Measurements from ENCODE around the gene SNU13. TPM values are rescaled to one million over a fixed set of nuclear protein-coding genes. Genes with fewer than 3 reads are reported as not detected.
"Not testable (repeated sequence)": the region's sequence is repeated elsewhere in the genome, so short reads cannot be mapped to it uniquely, and the experiment has no call there.

SNU13 gene
- total RNA-seq, 1 experiment from 2014 or later, result 140 TPM

DNA sequence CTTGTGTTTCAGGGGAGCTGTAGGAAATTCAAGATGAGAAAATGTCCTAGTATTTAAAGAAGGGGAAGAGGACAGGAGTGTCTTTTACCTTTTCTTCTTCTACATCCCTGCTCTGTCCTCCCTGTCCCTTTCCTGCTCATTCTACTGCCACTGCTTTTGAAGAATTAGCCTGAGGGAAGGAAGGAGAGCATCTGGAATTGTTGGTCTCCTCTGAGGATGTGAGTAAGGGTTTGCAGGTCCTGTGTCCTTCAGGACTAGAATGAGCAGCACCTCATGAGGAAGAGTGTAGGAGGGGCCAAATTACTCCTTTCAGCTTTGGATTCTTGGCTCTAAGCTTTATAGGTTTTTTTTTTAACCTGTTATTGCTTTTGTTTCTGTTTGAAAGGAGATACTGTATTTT lies 24.2 kb downstream of the SNU13 start:
- no peaks in the 10 kb centered on the region for H3K27me3 ChIP-seq (ENCODE audit: control insufficient read depth, insufficient read depth, low read length)
- H3K36me3 ChIP-seq (replicated peaks; ENCODE audit: control insufficient read depth, insufficient read depth, low read length), result peaks cover 24% of the 10 kb centered on the region
- H3K4me3 ChIP-seq (ENCODE audit: insufficient read depth, low read depth, low read length), result no peak overlapping the region
- DNase-seq, result no peak

- not testable (repeated sequence) for H3K27me3 ChIP-seq (ENCODE audit: control insufficient read depth, insufficient read depth, low read length); H3K4me3 ChIP-seq (ENCODE audit: insufficient read depth, low read depth, low read length); DNase-seq
- peaks cover 29% of the 10 kb centered on the region for H3K36me3 ChIP-seq (replicated peaks; ENCODE audit: control insufficient read depth, insufficient read depth, low read length)
Measured at GRCh38 chr22:41663594-41663993, 25.1 kb downstream of the SNU13 start.

- no peaks in the 10 kb centered on the region for H3K27me3 ChIP-seq (ENCODE audit: control insufficient read depth, insufficient read depth, low read length)
- peaks cover 41% of the 10 kb centered on the region for H3K36me3 ChIP-seq (replicated peaks; ENCODE audit: control insufficient read depth, insufficient read depth, low read length)
Measured at GRCh38 chr22:41661713-41662112, 27.0 kb downstream of the SNU13 start.

DNA sequence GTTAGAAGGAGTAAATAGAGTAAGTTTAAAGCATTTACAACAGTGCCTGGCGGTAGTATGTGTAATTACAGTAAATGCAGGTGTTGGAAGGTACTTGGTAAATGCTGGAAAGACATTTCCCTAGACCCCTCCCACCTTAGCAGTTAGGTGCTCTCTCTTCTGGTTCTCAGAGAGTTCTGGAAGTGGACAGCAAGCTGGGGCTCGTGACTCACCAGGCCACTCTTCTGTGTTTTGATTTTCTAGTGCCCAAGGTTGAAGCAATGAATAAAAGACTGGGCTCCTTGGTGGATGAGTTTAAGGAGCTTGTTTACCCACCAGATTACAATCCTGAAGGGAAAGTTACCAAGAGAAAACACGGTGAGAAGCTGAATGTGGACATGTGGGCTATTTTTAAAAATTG lies 27.6 kb downstream of the SNU13 start:
- Histone ChIP-seq H3K27me3 (ENCODE audit: control insufficient read depth, insufficient read depth, low read length) (no peaks in the 10 kb centered on the region), H3K4me3 (ENCODE audit: insufficient read depth, low read depth, low read length) (no peak overlapping the region), H3K36me3 (replicated peaks; ENCODE audit: control insufficient read depth, insufficient read depth, low read length) (peaks cover 42% of the 10 kb centered on the region)
- no peak for DNase-seq

More at GRCh38 chr22:41661713-41662112, 27.0 kb downstream of the SNU13 start:
- no peak overlapping the region for H3K4me3 ChIP-seq (ENCODE audit: insufficient read depth, low read depth, low read length)
- no peak for DNase-seq

GRCh38 chr22:41660416-41660815 lies 28.3 kb downstream of the SNU13 start:
- Histone ChIP-seq H3K27me3 (ENCODE audit: control insufficient read depth, insufficient read depth, low read length) (no peaks in the 10 kb centered on the region), H3K4me3 (ENCODE audit: insufficient read depth, low read depth, low read length) (no peak overlapping the region), H3K36me3 (replicated peaks; ENCODE audit: control insufficient read depth, insufficient read depth, low read length) (peaks cover 48% of the 10 kb centered on the region)
- no peak for DNase-seq

DNA sequence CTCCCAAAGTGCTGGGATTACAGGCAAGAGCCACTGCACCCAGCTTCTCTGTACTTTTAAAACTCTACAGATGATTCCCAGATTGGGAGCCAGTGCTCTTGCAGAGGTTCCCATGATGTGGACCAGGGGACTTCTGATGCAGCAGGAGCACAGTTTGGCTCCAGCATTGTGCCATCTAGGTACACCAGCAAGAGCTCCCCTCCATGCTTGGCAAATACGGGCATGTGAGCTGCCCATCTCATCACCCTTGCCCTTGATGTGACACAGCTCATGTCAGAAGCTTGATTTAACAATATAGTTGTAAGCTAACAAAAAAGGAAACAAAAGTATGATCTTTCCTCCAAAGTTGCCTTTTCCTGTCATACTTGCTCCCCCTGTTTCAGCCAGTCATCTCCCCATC lies 28.7 kb downstream of the SNU13 start:
- peaks cover 48% of the 10 kb centered on the region for H3K36me3 ChIP-seq (replicated peaks; ENCODE audit: control insufficient read depth, insufficient read depth, low read length)
- no peaks in the 10 kb centered on the region for H3K27me3 ChIP-seq (ENCODE audit: control insufficient read depth, insufficient read depth, low read length)
- no peak for DNase-seq
- H3K4me3 ChIP-seq (ENCODE audit: insufficient read depth, low read depth, low read length), result no peak overlapping the region

- Histone ChIP-seq H3K4me3 (ENCODE audit: insufficient read depth, low read depth, low read length) (no peak overlapping the region), H3K27me3 (ENCODE audit: control insufficient read depth, insufficient read depth, low read length) (no peaks in the 10 kb centered on the region), H3K36me3 (replicated peaks; ENCODE audit: control insufficient read depth, insufficient read depth, low read length) (peaks cover 56% of the 10 kb centered on the region)
- no peak for DNase-seq
Measured at GRCh38 chr22:41658869-41659268, 29.8 kb downstream of the SNU13 start.

GRCh38 chr22:41657709-41658108 lies 31.0 kb downstream of the SNU13 start:
- Histone ChIP-seq H3K27me3 (ENCODE audit: control insufficient read depth, insufficient read depth, low read length) (no peaks in the 10 kb centered on the region), H3K4me3 (ENCODE audit: insufficient read depth, low read depth, low read length) (no peak overlapping the region), H3K36me3 (replicated peaks; ENCODE audit: control insufficient read depth, insufficient read depth, low read length) (peaks cover 61% of the 10 kb centered on the region)
- DNase-seq, result no peak

DNA sequence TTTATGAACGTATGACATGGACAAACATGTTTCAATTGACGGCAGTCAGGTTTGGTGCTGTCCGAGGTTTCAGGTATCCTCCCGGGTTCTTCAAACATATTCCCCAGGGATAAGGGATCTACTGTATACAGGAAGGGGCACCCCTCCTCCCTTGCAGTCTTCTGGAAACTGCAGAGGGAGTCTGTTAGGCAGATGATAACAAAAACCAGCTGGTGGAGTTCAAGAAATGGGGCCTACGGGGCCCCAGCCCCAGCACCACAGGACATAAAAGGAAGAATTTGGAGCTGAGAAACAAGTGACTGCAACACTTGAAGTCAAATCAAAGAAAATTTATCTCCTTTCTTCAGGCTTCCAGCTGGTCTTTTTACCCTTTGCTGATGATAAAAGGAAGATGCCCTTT lies 32.1 kb downstream of the SNU13 start:
- no peaks in the 10 kb centered on the region for H3K27me3 ChIP-seq (ENCODE audit: control insufficient read depth, insufficient read depth, low read length)
- peaks cover 61% of the 10 kb centered on the region for H3K36me3 ChIP-seq (replicated peaks; ENCODE audit: control insufficient read depth, insufficient read depth, low read length)
- DNase-seq, result no peak
- H3K4me3 ChIP-seq (ENCODE audit: insufficient read depth, low read depth, low read length), result no peak overlapping the region

DNA sequence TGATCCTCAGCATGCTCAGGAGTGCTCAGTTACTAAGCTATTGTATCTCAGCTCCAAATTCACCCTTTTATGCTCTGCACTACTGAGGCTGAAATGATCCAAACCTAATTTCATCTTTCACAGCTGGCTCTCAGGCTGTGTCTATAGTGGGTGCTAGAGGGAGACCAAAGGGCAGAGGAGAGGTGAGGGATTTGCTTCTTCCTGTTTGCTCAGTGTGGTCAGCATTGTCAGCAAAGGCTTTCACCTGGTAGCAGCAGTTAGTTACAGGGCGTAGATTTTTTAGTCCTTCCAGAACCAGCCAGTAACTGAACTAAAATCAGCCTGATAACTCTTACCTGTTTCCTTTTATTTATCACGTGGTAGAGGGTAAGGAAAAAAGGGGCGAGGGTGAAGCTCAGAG lies 34.3 kb downstream of the SNU13 start:
- DNase-seq, result no peak
- H3K4me3 ChIP-seq (ENCODE audit: insufficient read depth, low read depth, low read length), result no peak overlapping the region
- H3K36me3 ChIP-seq (replicated peaks; ENCODE audit: control insufficient read depth, insufficient read depth, low read length), result peaks cover 60% of the 10 kb centered on the region
- H3K27me3 ChIP-seq (ENCODE audit: control insufficient read depth, insufficient read depth, low read length), result no peaks in the 10 kb centered on the region

DNA sequence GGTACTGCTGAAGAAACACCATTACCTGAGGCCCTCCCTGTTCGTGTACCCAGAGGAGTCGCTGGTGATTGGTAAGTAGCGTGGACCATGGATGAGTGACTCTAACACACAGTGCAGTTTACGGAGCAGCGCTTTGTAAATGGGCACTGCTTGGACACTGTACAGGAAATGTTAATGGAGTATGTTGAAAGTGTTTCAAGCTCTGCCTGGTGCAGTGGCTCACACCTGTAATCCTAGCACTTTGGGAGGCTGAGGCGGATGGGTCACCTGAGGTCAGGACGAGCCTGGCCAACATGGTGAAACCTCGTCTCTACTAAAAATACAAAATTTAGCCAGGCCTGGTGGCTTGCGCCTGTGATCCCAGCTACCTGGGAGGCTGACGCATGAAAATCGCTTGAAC lies 37.8 kb downstream of the SNU13 start:
- no peak for DNase-seq
- Histone ChIP-seq H3K4me3 (ENCODE audit: insufficient read depth, low read depth, low read length) (no peak overlapping the region), H3K36me3 (replicated peaks; ENCODE audit: control insufficient read depth, insufficient read depth, low read length) (peaks cover 56% of the 10 kb centered on the region), H3K27me3 (ENCODE audit: control insufficient read depth, insufficient read depth, low read length) (no peaks in the 10 kb centered on the region)

GRCh38 chr22:41650229-41650628 lies 38.4 kb downstream of the SNU13 start:
- peaks cover 56% of the 10 kb centered on the region for H3K36me3 ChIP-seq (replicated peaks; ENCODE audit: control insufficient read depth, insufficient read depth, low read length)
- DNase-seq, result no peak
- H3K4me3 ChIP-seq (ENCODE audit: insufficient read depth, low read depth, low read length), result no peak overlapping the region

GRCh38 chr22:41648432-41648831 lies 40.2 kb downstream of the SNU13 start:
- DNase-seq, result no peak
- Histone ChIP-seq H3K4me3 (ENCODE audit: insufficient read depth, low read depth, low read length) (no peak overlapping the region), H3K27me3 (ENCODE audit: control insufficient read depth, insufficient read depth, low read length) (no peaks in the 10 kb centered on the region), H3K36me3 (replicated peaks; ENCODE audit: control insufficient read depth, insufficient read depth, low read length) (peaks cover 44% of the 10 kb centered on the region)

More at GRCh38 chr22:41650229-41650628, 38.4 kb downstream of the SNU13 start:
- H3K27me3 ChIP-seq (ENCODE audit: control insufficient read depth, insufficient read depth, low read length), result no peaks in the 10 kb centered on the region

DNA sequence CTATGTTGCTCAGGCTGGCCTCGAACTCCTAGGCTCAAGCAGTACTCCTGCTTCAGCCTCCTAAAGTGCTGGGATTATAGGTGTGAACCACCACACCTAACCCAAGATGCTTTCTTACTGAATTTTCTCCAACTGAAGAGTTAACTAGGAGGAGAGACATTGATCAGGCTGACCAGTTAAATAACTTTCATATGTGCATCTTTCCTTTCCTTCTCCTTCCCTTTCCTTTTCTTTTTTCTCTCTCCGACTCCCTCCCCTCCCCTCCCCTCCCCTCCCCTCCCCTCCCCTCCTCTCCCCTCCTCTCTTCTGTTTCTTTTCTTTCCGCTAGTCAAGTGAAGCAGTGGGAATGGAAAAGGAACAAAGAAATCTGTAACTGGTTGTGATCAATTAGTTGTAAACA lies 40.9 kb downstream of the SNU13 start:
- H3K27me3 ChIP-seq (ENCODE audit: control insufficient read depth, insufficient read depth, low read length), result no peaks in the 10 kb centered on the region
- DNase-seq, result no peak
- H3K36me3 ChIP-seq (replicated peaks; ENCODE audit: control insufficient read depth, insufficient read depth, low read length), result peaks cover 39% of the 10 kb centered on the region

GRCh38 chr22:41642331-41643110 lies 46.1 kb downstream of the SNU13 start:
- no peak for DNase-seq
- H3K27me3 ChIP-seq (ENCODE audit: control insufficient read depth, insufficient read depth, low read length), result no peaks in the 10 kb centered on the region
- H3K36me3 ChIP-seq (replicated peaks; ENCODE audit: control insufficient read depth, insufficient read depth, low read length), result peaks cover 40% of the 10 kb centered on the region
- H3K4me3 ChIP-seq (ENCODE audit: insufficient read depth, low read depth, low read length), result no peak overlapping the region

More for the DNA sequence above, 40.9 kb downstream of the SNU13 start:
- H3K4me3 ChIP-seq (ENCODE audit: insufficient read depth, low read depth, low read length), result no peak overlapping the region
